ENCODE results near the gene PIP5K1A.
"Not testable (repeated sequence)": the region's sequence is repeated elsewhere in the genome, so short reads cannot be mapped to it uniquely, and the experiment has no call there.

The PIP5K1A gene

DNA sequence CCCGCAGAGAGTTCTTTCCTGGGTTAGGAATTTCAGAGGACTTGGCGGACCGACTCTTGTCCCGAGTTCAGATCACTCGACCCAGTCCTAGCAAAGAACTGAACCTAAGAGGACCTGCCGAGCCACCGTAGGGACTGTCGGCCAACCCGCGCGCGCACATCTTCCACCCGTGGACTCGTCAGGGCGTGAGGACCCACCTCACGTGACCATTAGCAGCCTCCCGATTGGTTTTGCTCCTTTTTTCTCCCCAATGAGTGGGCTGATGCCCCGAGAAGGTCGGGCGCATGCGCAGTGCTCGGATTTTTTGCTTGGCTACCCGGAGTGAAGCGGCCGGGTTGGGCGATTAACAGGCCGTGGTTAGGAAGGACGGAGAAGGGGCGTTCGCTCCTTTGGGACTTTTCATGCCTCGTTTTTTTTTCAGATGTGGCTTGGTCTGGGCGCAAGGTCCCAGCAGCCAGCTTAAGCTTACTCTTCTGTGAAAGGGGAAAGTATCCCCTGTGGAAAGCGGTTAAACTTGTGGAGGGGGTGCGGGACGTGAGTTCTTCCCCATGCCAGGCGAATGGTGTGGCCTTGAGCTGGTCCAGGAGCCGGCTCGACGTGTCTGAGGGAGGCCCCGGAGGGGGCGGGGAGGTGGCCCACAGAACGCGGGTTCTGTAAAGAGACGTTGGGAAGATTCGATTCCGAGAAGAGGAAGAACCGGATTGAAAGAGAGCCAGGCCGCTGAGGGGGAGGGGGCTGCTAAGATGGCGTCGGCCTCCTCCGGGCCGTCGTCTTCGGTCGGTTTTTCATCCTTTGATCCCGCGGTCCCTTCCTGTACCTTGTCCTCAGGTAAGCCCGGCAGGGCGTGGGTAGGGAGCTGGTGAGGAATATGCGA, at the start of gene PIP5K1A:
PIP5K1A (plus strand) TSS at position 299 of the 874 bp plus-strand sequence; CDS start at position 744, 445 bp downstream.
- peak; percentile 93 to 98 for DNase-seq

- no peak for DNase-seq
Measured at GRCh38 chr1:151156515-151156819, 41.9 kb upstream of the PIP5K1A start, which contains the start of gene TNFAIP8L2. TNFAIP8L2 (plus strand) TSS chr1:151156649; CDS start chr1:151158698, 2,049 bp downstream.

DNA sequence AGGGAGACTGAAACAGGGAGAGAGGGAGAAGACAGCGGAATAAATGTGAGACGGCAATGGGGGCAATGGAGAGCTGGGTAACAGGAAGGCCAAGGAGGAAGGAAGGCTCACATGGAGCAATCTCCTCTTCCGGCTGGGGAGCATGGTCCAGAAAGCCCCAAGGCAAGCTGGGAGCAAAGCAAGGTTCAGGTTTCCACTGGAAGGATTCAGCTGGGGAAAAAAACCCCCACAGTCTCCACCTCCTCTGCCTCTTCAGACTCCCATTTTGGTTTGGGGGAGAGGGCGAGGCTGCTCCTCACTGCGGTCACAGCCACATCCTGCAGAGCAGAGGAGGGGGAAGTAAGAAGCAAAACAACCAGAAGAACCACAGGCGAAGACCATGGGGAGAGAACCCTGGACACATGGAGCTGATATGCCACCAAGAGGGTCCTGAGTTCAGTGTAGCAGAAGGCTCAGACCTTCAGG, 41.3 kb upstream of the PIP5K1A start:
- DNase-seq, result no peak

DNA sequence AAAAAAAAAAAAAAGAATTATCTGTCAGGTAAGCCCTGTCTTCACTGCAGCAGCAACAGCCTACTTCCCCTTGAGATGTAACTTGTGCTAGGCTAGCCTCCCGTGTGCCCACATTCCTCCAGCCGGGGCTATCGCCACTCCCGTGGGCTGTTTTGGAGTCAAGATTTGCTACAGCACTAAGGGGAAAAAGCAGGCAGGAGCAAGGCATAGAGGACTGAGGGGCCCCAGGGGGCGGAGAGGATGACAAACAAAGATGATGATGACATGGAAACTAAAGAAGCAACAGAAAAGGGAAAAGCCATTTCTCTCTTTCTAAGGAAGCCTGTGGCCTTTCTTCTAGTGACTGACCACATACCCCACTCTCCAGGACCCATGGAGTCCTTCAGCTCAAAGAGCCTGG, 40.0 kb upstream of the PIP5K1A start:
- no peak for DNase-seq

- DNase-seq, result no peak
Measured at GRCh38 chr1:151158751-151159251, 39.6 kb upstream of the PIP5K1A start.

- no peak for DNase-seq
Measured at GRCh38 chr1:151159373-151159772, 39.0 kb upstream of the PIP5K1A start.

DNA sequence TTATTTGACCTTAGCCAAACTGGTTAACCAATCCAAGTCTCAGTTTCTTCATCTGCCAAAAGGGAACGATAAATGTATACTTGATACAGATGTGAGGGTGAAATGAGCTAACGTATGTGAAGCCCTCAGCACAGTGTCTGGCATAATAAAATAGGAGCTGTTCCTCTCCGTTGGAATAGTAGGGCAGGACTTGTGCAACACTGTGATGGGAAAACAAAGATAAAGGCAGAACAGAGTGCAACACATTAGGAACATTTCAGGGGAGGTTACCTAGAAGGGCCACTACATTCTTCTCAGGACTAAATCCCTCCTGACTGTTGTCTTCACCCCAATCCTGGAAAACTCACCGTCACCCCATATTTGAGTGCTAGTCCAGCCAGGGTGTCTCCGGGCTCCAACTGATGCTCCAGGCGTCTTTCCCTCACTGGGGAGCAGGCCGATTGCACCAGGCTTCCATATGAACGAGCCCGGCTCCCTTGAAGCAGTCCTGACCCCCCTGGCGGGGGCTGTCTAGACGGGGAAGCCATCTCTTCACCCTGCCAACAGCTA, 33.5 kb upstream of the PIP5K1A start:
- DNase-seq, result no peak

DNA sequence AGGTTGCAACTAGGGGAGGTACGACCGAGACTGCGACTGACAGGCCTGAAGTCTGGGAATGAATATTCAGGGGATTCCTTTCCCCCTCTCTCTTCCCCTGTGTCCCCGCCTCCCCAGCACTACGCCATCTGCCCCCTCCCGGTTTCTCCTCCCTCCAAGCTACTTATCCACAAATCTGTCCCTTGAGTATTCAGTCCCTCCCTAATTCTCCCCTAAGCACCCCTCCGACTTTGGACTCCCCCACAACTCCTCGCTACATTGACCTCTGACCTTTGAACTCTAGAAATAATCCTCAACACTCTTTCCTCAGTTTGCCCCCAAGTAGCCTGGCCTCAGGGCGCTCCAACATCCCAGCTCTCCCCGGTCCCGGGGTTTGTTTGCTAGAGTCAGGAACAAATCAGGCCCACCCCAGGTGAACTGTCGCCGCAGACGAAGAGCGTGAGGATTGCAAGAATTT, 33.0 kb upstream of the PIP5K1A start:
- no peak for DNase-seq

DNA sequence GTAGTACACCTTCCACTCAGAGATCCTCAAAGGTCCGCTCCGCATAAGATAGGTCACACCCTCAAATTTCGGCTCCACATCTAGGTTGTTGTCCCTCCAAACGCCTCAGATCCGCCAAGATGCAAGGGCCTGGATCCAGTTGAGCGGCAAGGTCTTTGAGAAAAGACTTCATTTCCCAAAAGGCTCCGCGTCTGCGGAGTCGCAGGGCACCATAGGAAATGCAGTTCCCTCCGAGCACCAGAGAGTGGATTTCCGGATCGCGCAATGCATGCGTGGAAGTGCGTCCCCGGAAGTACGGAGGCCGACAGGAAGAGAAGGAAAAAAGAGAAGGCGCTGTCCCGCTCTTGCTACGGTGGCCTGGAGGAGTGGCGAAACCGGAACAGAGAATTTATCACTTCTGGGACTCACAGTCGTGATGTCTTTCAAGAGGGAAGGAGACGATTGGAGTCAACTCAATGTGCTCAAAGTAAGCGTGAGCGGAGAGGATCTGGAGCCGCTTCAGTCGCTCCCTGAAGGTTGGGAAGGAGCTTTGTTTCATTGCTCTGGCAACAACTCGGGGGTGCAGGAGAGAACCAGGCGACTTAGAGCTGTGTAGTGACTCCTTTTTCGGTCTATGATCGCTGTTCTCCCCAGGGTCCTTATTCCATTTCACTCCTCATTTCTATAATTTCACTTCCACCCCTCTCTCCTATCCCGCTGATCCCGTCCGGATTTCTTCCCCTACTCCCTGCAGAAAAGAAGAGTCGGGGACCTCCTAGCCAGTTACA, 32.4 kb upstream of the PIP5K1A start, which contains the start of the genes LYSMD1 and SCNM1:
LYSMD1 (minus strand) TSS at position 165 of the 767 bp plus-strand sequence. CDS start 644 bp downstream, outside the sequence.
SCNM1 (plus strand) TSS at position 407 of the 767 bp plus-strand sequence; CDS start at position 416, 9 bp downstream.
- DNase-seq, result peak; percentile 94 to 97

- no peak for DNase-seq
Measured at GRCh38 chr1:151166505-151166956, 31.8 kb upstream of the PIP5K1A start.

- no peak for DNase-seq
Measured at GRCh38 chr1:151167116-151167515, 31.2 kb upstream of the PIP5K1A start.

DNA sequence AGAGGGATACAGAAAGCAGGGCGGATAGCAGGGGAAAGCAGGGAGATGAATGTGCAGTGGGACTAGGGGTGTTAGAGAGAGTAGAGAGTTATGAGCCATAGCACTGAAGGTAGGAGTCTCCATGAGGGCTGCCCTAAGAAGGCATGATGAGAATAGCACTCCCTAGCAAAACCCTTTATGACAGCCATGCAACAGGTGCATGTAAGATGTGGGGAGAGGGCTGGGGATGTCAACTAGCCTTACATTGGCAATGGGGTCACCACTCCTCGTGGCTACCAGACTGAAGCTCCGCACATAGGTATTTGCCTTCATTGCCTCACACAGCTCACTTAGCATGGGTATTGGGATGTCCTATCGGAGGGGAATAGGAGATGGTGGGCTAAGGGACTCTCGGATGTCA, 27.2 kb upstream of the PIP5K1A start:
- DNase-seq, result no peak

- peak in 1 of 2 experiments; percentile 10 for DNase-seq
Measured at GRCh38 chr1:151175041-151175741, 23.2 kb upstream of the PIP5K1A start.

DNA sequence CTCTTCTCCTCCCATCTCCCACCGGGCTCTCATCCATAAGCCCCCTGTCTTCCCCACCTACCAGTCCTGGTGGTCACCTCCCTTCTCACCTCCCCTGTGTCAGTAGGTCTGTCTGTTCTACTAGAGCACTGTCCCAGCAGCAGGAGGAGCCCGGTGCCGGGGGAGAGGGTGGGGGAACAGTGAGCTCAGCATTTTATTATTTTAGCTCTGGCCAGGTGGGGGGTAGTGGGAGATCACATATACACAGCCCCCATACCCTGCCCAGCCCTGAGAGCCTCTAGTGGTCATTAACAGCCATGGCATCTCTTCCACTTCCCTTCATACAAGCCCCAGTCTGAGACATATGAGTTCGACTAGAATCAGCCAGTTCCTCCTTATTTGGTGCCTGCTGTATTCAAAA, 22.5 kb upstream of the PIP5K1A start, which contains the start of gene TMOD4:
TMOD4 (minus strand) TSS at position 119 of the 400 bp plus-strand sequence. CDS start 1,106 bp downstream, outside the sequence.
- DNase-seq, result no peak

DNA sequence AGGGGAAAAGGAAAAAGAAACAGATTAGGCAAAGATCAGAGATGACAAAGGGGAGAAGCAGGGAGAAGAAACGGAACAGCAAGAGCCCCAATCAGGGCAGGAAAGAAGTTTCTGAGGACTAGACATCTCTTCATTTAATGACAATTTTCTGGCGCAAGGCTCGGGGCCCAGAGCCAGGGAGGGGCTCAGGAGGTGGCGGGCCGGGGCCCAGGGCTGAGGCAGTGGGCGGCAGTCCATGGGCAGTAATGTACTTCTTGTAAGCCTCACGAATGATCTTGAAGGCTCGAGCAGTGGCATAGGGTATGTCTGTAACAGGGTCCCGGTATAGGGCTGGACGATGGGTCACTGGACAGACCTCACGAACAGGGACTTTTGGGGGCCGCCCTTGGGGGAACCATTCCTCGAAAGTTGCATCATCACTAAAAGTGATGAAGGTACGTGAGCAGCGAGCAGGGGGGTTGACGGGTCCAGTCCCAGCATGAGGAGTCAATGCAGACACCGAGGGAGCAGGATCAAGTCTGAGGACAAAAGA, 21.8 kb upstream of the PIP5K1A start:
- DNase-seq, result no peak

- no peak for DNase-seq
Measured at GRCh38 chr1:151184211-151184610, 14.1 kb upstream of the PIP5K1A start.

DNA sequence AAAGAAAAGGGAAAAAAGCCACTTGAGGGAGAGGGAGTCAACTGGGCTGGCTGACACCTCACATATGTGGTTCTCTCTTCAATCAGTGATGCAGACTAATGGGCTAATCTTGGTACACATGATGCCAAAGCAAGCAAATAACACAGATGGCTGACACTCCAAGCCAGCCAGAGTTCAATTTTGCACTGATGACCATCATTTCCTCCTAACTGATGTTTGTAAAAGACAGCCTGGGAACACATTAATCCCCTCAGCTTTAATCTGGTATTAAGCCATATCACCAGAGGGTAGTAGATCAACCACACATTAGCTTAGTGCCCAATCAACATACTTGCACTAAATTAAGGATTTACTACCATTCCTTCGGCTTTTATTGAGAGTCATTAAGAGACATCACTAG, 11.1 kb upstream of the PIP5K1A start:
- peak in 1 of 2 experiments; percentile 29 for DNase-seq

DNA sequence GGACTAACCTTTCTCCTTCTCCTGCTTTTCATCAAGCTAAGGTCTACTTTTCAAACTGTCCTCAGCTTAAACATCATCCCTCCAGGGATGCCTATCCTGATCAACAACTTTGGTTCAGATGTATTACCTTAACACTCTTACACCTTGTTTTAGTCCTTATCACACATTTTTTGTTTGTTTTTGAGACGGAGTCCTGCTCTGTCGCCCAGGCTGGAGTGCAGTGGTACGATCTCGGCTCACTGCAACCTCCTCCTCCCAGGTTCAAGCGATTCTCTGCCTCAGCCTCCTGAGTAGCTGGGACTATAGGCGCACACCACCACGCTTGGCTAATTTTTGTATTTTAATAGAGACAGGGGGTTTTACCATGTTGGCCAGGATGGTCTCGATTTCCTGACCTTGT, 9.7 kb upstream of the PIP5K1A start:
- not testable (repeated sequence) for DNase-seq

DNA sequence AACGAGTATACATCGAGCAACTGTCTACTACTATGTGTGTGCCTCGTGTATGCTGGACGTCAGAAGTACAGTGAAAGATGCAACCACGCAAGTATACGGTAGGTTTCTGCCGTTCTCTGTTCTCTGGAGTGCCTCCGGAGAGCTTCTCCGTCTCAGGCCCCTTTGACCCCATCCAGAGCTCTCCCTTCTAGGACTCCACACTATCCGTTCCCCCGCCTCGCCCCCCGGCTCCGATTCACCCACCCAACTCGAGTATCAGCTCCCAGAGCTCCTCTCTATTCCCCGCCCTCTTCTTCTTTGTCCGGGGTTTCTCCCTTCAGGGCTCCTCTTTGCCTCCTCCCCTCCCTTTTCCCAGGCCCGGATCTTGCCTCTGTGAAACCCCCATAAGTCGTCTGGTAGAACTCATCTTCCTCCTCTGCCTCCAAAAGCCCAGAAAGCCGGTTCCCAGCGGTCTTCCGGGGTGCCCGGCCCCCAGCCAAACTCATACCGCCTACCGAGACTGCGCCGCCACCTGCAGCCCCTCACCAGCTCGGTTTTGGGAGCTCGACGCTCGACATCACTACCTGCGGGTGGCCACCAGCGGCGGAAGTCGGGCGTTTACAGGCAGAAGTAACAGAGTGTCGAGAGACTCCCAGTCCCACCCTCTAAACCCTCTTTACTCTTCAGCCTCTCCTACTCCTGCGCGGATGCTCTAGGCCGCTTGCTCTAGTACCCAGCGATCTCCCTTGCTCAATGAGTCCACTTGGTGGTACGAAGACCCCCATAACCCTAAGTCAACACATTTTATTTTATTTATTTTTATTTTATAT, 8.5 kb upstream of the PIP5K1A start, which contains the start of gene VPS72:
VPS72 (minus strand) TSS at position 561 of the 809 bp plus-strand sequence; CDS start at position 485, 76 bp downstream.
- peak; percentile 67 to 87 for DNase-seq

GRCh38 chr1:151192047-151192446, 6.3 kb upstream of the PIP5K1A start:
- DNase-seq, result no peak

- no peak for DNase-seq
Measured at GRCh38 chr1:151193304-151193703, 5.0 kb upstream of the PIP5K1A start.

Data from NCI-H446 (cell line).